ENCODE measurements around the gene C5orf34.
A peak's percentile ranks its signal among the peaks of the same experiment; 100 is the strongest.

DNA sequence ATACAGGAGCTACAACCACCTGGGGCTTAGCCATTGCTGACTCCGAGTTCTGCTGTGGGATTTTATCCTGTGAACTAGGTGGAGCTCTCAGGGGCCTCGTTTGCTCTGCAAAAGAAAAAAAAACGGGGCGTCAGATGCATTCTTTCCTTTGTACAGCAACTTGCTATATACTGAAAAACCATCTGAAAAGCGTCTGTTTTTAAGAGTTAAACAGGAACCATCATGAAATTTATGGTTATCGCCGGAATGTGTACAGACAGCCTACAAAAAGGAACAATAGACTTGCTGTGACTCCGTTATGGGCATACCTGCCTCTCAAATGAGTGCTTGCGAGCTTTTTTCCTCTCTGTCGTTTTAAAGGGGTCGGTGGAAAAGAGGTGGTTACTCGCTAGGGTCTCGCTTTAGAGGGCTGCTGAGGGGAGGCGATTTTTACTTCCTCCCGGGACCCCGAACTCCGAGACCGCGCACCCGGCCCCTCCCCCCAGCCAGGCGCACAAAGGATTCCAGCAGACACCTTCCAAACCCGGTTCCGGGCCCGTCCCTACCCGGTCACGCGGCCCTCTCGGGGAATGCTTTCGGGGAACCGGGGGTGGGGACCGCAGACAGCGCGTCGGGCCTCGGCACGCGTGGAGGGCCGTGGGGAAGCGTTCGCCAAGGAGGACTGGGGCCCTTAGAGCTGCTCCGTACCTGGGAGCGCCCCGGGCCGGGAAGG, 41.1 kb upstream of the C5orf34 start:
- TF ChIP-seq, protein P1, sequence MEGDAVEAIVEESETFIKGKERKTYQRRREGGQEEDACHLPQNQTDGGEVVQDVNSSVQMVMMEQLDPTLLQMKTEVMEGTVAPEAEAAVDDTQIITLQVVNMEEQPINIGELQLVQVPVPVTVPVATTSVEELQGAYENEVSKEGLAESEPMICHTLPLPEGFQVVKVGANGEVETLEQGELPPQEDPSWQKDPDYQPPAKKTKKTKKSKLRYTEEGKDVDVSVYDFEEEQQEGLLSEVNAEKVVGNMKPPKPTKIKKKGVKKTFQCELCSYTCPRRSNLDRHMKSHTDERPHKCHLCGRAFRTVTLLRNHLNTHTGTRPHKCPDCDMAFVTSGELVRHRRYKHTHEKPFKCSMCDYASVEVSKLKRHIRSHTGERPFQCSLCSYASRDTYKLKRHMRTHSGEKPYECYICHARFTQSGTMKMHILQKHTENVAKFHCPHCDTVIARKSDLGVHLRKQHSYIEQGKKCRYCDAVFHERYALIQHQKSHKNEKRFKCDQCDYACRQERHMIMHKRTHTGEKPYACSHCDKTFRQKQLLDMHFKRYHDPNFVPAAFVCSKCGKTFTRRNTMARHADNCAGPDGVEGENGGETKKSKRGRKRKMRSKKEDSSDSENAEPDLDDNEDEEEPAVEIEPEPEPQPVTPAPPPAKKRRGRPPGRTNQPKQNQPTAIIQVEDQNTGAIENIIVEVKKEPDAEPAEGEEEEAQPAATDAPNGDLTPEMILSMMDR (IDR thresholded peaks at IDR 0.05; ENCODE audit: poor library complexity, severe bottlenecking): peak; percentile 36
- TF ChIP-seq EP300 (conservative IDR thresholded peaks at IDR 0.05; ENCODE audit: poor library complexity, severe bottlenecking): no peak

All from neural cell (in vitro differentiated cells).